HepG2 (cell line): ENCODE data around the gene AEBP1. TPM values are rescaled to one million over a fixed set of nuclear protein-coding genes. Genes with fewer than 3 reads are reported as not detected.

ENCODE experiments used
- CHD2 ChIP-seq: IDR thresholded peaks from 2 replicates; pipeline ENCODE4 v1.6.1; 2011; ENCODE audit warnings: low read depth, low read length, improper control_type of control experiment
- EEA1 ChIP-seq: sonication (generic); formaldehyde crosslinking; IDR thresholded peaks from 2 replicates; pipeline ENCODE4 v1.5.1; 2020; ENCODE audit warnings: mild to moderate bottlenecking, missing genetic modification reagents, borderline replicate concordance
- FOXP1 ChIP-seq, 2 experiments: fragments of 450-650 bp in 1 of 2; IDR thresholded peaks; 2 replicates each; pipeline ENCODE4 v1.6.1; 2017 to 2018; ENCODE audit warnings: antibody characterized with exemption in 1 of 2
- HNRNPUL1 ChIP-seq: fragments of 200-400 bp; formaldehyde crosslinking; IDR thresholded peaks from 2 replicates; pipeline ENCODE4 v1.6.1; 2017; ENCODE audit warnings: low read depth, mild to moderate bottlenecking, low read length, moderate library complexity
- HOXA9 ChIP-seq: sonication (generic); formaldehyde crosslinking; IDR thresholded peaks from 2 replicates; pipeline ENCODE4 v1.8.1; 2022; ENCODE audit warnings: missing genetic modification reagents, mild to moderate bottlenecking, moderate library complexity, borderline replicate concordance
- KLF13 ChIP-seq: sonication (generic); formaldehyde crosslinking; IDR thresholded peaks from 2 replicates; pipeline ENCODE4 v1.4.0; 2020; ENCODE audit warnings: mild to moderate bottlenecking, missing genetic modification reagents
- MED13 ChIP-seq: sonication (generic); formaldehyde crosslinking; IDR thresholded peaks from 2 replicates; pipeline ENCODE4 v1.5.0; 2020; ENCODE audit warnings: missing genetic modification reagents
- PHF5A ChIP-seq: IDR thresholded peaks from one replicate; pipeline ENCODE4 v1.6.1; 2018; ENCODE audit warnings: low read depth, missing genetic modification reagents; ENCODE audit not compliant: unreplicated experiment
- POGZ ChIP-seq: sonication (generic); formaldehyde crosslinking; IDR thresholded peaks from 2 replicates; pipeline ENCODE4 v1.4.0; 2020; ENCODE audit warnings: mild to moderate bottlenecking, missing genetic modification reagents
- POLR2AphosphoS2 ChIP-seq: IDR thresholded peaks from 2 replicates; pipeline ENCODE4 v1.6.1; 2011; ENCODE audit warnings: low read depth, low read length, improper control_type of control experiment
- PRMT3 ChIP-seq: sonication (generic); formaldehyde crosslinking; IDR thresholded peaks from 2 replicates; pipeline ENCODE4 v1.8.1; 2022; ENCODE audit warnings: low read depth, mild to moderate bottlenecking, moderate library complexity, missing genetic modification reagents, borderline replicate concordance
- SRY ChIP-seq: sonication (generic); formaldehyde crosslinking; IDR thresholded peaks from 2 replicates; pipeline ENCODE4 v1.8.0; 2022; ENCODE audit warnings: mild to moderate bottlenecking, missing genetic modification reagents
- TCF7 ChIP-seq: sonication (generic); IDR thresholded peaks from 2 replicates; pipeline ENCODE4 v1.6.1; 2016; ENCODE audit warnings: antibody characterized with exemption, low read depth
- U2AF1 ChIP-seq: fragments of 200-400 bp; formaldehyde crosslinking; optimal IDR thresholded peaks from 2 replicates; pipeline ENCODE3; 2017; ENCODE audit warnings: mild to moderate bottlenecking, low read depth, low read length
- ZBTB3 ChIP-seq: sonication (generic); formaldehyde crosslinking; IDR thresholded peaks from 2 replicates; pipeline ENCODE4 v1.4.0; 2020; ENCODE audit warnings: low read depth, mild to moderate bottlenecking, moderate library complexity, missing genetic modification reagents, borderline replicate concordance
- ZC3H4 ChIP-seq: sonication (generic); formaldehyde crosslinking; IDR thresholded peaks from 2 replicates; pipeline ENCODE4 v1.4.0; 2020; ENCODE audit warnings: missing genetic modification reagents, borderline replicate concordance
- ZFAT ChIP-seq: sonication (generic); formaldehyde crosslinking; conservative IDR thresholded peaks from 2 replicates; pipeline ENCODE4 v1.8.1; 2023; ENCODE audit warnings: missing genetic modification reagents, inconsistent platforms
- ZNF224 ChIP-seq: sonication (generic); formaldehyde crosslinking; IDR thresholded peaks from 2 replicates; pipeline ENCODE4 v1.5.0; 2020; ENCODE audit warnings: mild to moderate bottlenecking, missing genetic modification reagents
- ZNF766 ChIP-seq: sonication (generic); formaldehyde crosslinking; IDR thresholded peaks from 2 replicates; pipeline ENCODE4 v1.5.0; 2020; ENCODE audit warnings: missing genetic modification reagents, borderline replicate concordance
- polyA plus RNA-seq, 8 experiments: library from polyadenylated mRNA; depleted of rRNA in 3 of 8; stranded (reverse) in 7 of 8; unstranded in 1 of 8; fragments of >200 nt; fragmentation: Illumina TruSeq in 4 of 8; extraction: Trizol in 4 of 8; gene quantifications; 2 replicates each; pipeline versions ENCODE4 v1.2.1 to v1.2.3, GENCODE V29; 2011 to 2016; ENCODE audit warnings: low read depth in 4 of 8, missing spikeins in 1 of 8, mixed read lengths in 1 of 8; ENCODE audit not compliant: insufficient read depth in 1 of 8
- total RNA-seq, 5 experiments: library from RNA; depleted of rRNA; stranded (reverse); fragments of >200 nt; fragmentation: Illumina TruSeq; extraction: Trizol; gene quantifications; 2 replicates each; pipeline ENCODE4 v1.2.3, GENCODE V29; 2016; ENCODE audit warnings: low read depth in 1 of 5
- TF ChIP-seq, protein P1 (sequence below): sonication (generic); formaldehyde crosslinking; IDR thresholded peaks from 2 replicates; pipeline ENCODE4 v1.4.0; 2020; ENCODE audit warnings: missing genetic modification reagents, borderline replicate concordance
- TF ChIP-seq, protein P2 (sequence below): sonication (generic); formaldehyde crosslinking; IDR thresholded peaks from 2 replicates; pipeline ENCODE4 v1.5.0; 2020; ENCODE audit warnings: mild to moderate bottlenecking, missing genetic modification reagents
- TF ChIP-seq, protein P3 (sequence below): sonication (generic); formaldehyde crosslinking; IDR thresholded peaks from 2 replicates; pipeline ENCODE4 v1.8.0; 2022; ENCODE audit warnings: missing genetic modification reagents, mild to moderate bottlenecking, borderline replicate concordance

AEBP1 gene
- total and polyA plus RNA-seq, 2 of the 13 experiments (the other 11 are each of a cell fraction or from before 2014, with no cell fraction given): 0.22 to 0.55 TPM

DNA sequence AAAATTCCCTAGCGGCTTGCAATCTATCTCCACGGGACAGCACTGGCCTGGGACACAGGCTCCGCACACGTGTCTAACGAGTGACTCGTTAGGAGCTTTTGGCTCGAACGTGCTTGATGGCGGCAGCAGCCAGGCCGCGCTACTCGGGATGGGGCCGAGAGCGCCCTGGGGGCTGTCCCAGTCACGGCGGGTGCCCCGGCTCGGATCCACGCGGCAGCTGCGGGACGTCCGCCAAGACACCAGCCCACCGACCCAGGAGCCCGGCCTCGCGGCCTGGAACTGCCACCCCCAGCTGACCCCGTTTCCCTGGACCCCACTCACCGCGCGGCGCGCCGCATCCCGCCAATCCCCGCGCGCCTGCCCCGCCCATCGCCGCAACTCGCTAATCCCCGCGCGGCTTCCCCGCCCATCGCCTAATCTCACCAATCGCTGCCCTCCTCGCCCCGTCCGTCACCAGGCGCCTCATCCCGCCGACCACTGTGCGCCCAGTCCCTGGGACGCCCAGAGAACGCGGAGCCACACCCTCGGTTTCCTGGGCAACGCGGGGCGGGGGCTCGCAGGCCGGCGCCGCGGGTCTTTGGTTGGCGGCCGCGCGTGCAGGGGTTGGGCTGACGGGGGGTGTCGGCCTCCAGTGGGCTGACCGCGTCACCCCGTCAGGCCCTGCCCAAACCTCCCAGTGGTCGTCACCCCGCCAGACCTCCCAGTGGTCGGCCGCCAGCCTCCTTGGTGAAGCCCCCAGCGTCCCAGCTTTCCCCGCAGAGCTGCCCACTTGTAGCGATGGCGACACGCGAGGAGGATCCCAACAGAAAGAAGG, 19.3 kb downstream of the AEBP1 start, which contains the start of gene POLD2 (continued):
- TF ChIP-seq, protein P1, sequence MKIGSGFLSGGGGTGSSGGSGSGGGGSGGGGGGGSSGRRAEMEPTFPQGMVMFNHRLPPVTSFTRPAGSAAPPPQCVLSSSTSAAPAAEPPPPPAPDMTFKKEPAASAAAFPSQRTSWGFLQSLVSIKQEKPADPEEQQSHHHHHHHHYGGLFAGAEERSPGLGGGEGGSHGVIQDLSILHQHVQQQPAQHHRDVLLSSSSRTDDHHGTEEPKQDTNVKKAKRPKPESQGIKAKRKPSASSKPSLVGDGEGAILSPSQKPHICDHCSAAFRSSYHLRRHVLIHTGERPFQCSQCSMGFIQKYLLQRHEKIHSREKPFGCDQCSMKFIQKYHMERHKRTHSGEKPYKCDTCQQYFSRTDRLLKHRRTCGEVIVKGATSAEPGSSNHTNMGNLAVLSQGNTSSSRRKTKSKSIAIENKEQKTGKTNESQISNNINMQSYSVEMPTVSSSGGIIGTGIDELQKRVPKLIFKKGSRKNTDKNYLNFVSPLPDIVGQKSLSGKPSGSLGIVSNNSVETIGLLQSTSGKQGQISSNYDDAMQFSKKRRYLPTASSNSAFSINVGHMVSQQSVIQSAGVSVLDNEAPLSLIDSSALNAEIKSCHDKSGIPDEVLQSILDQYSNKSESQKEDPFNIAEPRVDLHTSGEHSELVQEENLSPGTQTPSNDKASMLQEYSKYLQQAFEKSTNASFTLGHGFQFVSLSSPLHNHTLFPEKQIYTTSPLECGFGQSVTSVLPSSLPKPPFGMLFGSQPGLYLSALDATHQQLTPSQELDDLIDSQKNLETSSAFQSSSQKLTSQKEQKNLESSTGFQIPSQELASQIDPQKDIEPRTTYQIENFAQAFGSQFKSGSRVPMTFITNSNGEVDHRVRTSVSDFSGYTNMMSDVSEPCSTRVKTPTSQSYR (CRISPR knock-in tag): peak; percentile 29; the same call in 1 of the 2 replicates
- no peak for TF ChIP-seq ZFAT (CRISPR knock-in tag)
- no peak for TF ChIP-seq ZC3H4
- no peak for TF ChIP-seq MED13
- no peak for TF ChIP-seq ZBTB3 (CRISPR knock-in tag)
- no peak for TF ChIP-seq POLR2AphosphoS2
- TF ChIP-seq, protein P2, sequence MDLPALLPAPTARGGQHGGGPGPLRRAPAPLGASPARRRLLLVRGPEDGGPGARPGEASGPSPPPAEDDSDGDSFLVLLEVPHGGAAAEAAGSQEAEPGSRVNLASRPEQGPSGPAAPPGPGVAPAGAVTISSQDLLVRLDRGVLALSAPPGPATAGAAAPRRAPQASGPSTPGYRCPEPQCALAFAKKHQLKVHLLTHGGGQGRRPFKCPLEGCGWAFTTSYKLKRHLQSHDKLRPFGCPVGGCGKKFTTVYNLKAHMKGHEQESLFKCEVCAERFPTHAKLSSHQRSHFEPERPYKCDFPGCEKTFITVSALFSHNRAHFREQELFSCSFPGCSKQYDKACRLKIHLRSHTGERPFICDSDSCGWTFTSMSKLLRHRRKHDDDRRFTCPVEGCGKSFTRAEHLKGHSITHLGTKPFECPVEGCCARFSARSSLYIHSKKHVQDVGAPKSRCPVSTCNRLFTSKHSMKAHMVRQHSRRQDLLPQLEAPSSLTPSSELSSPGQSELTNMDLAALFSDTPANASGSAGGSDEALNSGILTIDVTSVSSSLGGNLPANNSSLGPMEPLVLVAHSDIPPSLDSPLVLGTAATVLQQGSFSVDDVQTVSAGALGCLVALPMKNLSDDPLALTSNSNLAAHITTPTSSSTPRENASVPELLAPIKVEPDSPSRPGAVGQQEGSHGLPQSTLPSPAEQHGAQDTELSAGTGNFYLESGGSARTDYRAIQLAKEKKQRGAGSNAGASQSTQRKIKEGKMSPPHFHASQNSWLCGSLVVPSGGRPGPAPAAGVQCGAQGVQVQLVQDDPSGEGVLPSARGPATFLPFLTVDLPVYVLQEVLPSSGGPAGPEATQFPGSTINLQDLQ (CRISPR knock-in tag): peak; percentile 37; the same call in 1 of the 2 replicates
- TF ChIP-seq EEA1 (CRISPR knock-in tag): no peak
- TF ChIP-seq, protein P3, sequence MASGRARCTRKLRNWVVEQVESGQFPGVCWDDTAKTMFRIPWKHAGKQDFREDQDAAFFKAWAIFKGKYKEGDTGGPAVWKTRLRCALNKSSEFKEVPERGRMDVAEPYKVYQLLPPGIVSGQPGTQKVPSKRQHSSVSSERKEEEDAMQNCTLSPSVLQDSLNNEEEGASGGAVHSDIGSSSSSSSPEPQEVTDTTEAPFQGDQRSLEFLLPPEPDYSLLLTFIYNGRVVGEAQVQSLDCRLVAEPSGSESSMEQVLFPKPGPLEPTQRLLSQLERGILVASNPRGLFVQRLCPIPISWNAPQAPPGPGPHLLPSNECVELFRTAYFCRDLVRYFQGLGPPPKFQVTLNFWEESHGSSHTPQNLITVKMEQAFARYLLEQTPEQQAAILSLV (CRISPR knock-in tag): peak; percentile 68; the same call in 1 of the 2 replicates
- no peak for TF ChIP-seq PHF5A (CRISPR knock-in tag)
- TF ChIP-seq ZNF224 (CRISPR knock-in tag): peak; percentile 92
- peak; percentile 95 for TF ChIP-seq SRY (CRISPR knock-in tag)
- no peak for TF ChIP-seq HNRNPUL1
- no peak; the same call in 1 of the 2 replicates for TF ChIP-seq KLF13 (CRISPR knock-in tag)
- no peak for TF ChIP-seq CHD2
- no peak for TF ChIP-seq FOXP1 (IDR thresholded peaks at IDR 0.05)
- no peak for TF ChIP-seq FOXP1 (CRISPR knock-in tag; IDR thresholded peaks at IDR 0.05)
- no peak for TF ChIP-seq HOXA9 (CRISPR knock-in tag)
- no peak for TF ChIP-seq U2AF1
- no peak for TF ChIP-seq PRMT3 (CRISPR knock-in tag)
- TF ChIP-seq ZNF766 (CRISPR knock-in tag): peak; percentile 61; the same call in 1 of the 2 replicates
- TF ChIP-seq POGZ: peak; percentile 65
- TF ChIP-seq TCF7: no peak
